Skeletal muscle satellite cell (primary cell): ENCODE data around the gene PCCA.

Experiments used
- H3K27me3 ChIP-seq: 2 replicates; pipeline ENCODE4 v1.7.0; 2013; ENCODE audit warnings: low read length; ENCODE audit not compliant: control insufficient read depth, insufficient read depth
- H3K36me3 ChIP-seq: 2 replicates; pipeline ENCODE4 v1.7.0; 2013; ENCODE audit warnings: mild to moderate bottlenecking, control low read depth, low read length; ENCODE audit not compliant: insufficient read depth
- H3K4me1 ChIP-seq: 2 replicates; pipeline ENCODE4 v1.7.0; 2013; ENCODE audit warnings: low read length; ENCODE audit not compliant: control insufficient read depth, insufficient read depth
- H3K4me2 ChIP-seq: 2 replicates; pipeline ENCODE4 v1.7.0; 2013; ENCODE audit warnings: mild to moderate bottlenecking, low read length
- H3K4me3 ChIP-seq: 2 replicates; pipeline ENCODE4 v1.7.0; 2013; ENCODE audit warnings: low read length
- H3K9ac ChIP-seq: 2 replicates; pipeline ENCODE4 v1.7.0; 2013; ENCODE audit warnings: mild to moderate bottlenecking, low read depth, low read length, moderate library complexity
- H3K9me3 ChIP-seq: replicated peaks from 2 replicates; pipeline ENCODE4 v1.7.0; 2013; ENCODE audit warnings: mild to moderate bottlenecking, control low read depth, low read length

PCCA gene

DNA sequence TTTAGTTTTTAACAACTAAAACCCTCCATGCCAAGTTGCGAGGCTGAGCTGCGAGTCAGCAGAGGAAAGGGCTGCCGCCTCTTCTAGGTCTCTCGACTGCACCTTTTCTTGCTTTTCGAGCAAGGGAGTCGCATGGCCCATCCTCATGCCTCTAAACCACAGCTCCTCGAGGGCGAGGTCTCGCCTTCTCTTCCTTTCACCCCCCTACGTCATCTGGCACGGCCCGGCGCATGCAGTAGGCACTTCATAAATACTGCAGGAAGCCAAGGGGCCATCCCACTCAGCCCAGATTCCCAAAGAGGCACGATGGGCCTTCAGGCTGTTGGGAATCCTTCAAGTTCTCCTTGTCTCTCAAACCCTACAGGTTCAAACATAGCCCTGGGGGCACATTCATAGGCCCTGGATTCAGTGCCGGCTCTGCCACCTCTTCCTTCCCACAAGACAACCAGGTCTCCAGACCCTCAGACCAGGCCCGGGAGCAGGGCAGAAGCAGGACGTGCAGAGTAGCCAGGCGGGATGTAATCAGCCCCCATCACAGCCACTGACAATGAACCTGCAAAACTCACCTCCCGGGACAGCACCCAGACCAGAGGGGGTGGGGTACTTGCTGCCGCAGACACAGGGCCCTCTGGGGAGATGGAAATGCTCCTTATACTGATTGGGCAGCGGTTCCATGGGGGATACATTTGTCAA, 458.0 kb downstream of the PCCA start:
- Histone ChIP-seq H3K4me1 (peaks cover 13% of the 10 kb centered on the region), H3K9me3 (no peaks in the 10 kb centered on the region), H3K4me2 (no peak overlapping the region), H3K4me3 (no peak overlapping the region), H3K36me3 (no peaks in the 10 kb centered on the region), H3K9ac (no peak overlapping the region), H3K27me3 (no peaks in the 10 kb centered on the region)

DNA sequence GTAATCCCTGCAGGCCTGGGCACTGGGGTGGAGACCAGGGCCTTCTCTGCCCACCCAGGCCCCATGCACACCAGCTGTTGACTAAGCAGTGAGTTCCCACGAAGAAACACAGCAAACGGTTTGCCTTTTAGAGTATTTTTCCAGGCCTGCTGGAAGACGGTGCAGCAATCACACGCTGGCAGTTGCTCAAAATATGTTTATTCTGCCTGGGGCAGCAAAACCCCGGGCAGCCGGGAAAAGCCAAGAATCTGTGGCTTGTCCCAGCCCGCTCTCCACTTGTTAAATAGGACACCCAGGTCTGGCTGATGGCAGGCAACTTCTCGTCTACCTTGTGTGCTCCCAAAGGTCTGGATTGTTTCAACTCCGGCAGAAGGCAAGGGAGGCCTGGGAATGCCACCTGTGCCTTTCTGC, 458.9 kb downstream of the PCCA start:
- Histone ChIP-seq H3K4me2 (no peak overlapping the region), H3K9ac (no peak overlapping the region), H3K27me3 (no peaks in the 10 kb centered on the region), H3K36me3 (no peaks in the 10 kb centered on the region), H3K4me1 (peaks cover 13% of the 10 kb centered on the region), H3K9me3 (no peaks in the 10 kb centered on the region), H3K4me3 (no peak overlapping the region)

DNA sequence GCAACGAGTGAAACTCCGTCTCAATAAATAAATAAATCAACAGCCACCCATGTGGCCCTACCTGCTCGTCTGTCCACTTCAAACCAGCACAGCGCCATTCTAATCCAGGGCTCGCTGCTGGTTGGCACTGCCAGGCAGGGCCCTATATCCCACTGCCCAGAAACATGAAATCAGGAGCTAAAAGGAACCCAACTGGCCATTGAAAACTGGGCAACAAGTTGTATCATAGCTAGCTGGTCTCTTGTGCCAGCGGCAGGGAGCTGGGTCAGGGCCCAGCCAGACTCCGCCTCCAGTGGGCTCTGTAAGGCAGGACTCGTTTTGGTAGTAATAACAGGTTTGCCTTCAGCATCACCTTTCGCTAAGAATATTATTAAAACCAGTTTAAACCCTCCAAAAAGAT, 460.4 kb downstream of the PCCA start:
- H3K27me3 ChIP-seq, result no peaks in the 10 kb centered on the region
- no peaks in the 10 kb centered on the region for H3K36me3 ChIP-seq
- H3K9me3 ChIP-seq, result no peaks in the 10 kb centered on the region
- H3K4me3 ChIP-seq, result no peak overlapping the region
- H3K4me2 ChIP-seq, result no peak overlapping the region
- H3K9ac ChIP-seq, result no peak overlapping the region
- H3K4me1 ChIP-seq, result peaks cover 13% of the 10 kb centered on the region

DNA sequence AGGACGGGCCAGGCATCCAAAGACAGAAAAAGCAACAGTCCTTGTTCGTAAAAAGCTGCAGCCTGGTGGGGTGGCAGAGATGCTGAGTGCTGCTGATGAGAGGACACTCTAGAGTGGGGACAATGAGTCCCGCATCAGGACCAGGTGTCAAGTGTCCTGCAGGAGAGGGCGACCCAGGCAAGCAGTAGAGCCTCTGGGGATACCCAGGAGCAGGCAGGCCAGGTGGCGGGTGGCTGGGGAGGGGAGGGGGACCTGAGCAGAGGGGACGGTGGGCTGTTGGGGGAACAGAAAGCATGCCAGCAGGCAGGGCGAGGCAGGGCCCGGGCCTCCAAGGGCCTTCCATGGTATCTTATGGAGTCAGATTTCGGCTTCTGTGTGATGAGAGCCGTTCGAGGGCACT, 463.9 kb downstream of the PCCA start:
- Histone ChIP-seq H3K9ac (no peak overlapping the region), H3K36me3 (no peaks in the 10 kb centered on the region), H3K4me2 (no peak overlapping the region), H3K4me3 (no peak overlapping the region), H3K4me1 (peaks cover 13% of the 10 kb centered on the region), H3K9me3 (no peaks in the 10 kb centered on the region), H3K27me3 (no peaks in the 10 kb centered on the region)

DNA sequence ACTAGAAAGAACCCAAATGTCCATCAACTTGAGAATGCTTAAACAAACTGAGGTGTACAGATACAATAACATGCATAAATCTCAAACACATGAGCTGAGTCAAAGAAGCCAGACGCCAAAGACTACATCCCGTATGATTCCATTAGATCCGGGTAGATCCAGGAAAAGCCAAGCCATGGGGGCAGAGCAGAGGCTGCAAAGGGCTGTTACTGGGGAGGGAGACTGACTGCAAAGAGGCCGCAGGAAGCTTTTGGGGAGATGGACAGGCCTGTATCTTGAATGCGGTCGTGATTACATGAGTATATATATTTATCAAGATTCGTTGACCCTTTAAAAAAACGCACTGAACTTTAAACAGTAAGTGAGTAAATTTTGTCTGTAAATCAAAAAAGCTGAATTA, 471.0 kb downstream of the PCCA start:
- H3K4me3 ChIP-seq, result no peak overlapping the region
- no peaks in the 10 kb centered on the region for H3K4me1 ChIP-seq
- no peaks in the 10 kb centered on the region for H3K27me3 ChIP-seq
- no peaks in the 10 kb centered on the region for H3K36me3 ChIP-seq
- H3K4me2 ChIP-seq, result no peak overlapping the region
- no peaks in the 10 kb centered on the region for H3K9me3 ChIP-seq
- no peak overlapping the region for H3K9ac ChIP-seq

DNA sequence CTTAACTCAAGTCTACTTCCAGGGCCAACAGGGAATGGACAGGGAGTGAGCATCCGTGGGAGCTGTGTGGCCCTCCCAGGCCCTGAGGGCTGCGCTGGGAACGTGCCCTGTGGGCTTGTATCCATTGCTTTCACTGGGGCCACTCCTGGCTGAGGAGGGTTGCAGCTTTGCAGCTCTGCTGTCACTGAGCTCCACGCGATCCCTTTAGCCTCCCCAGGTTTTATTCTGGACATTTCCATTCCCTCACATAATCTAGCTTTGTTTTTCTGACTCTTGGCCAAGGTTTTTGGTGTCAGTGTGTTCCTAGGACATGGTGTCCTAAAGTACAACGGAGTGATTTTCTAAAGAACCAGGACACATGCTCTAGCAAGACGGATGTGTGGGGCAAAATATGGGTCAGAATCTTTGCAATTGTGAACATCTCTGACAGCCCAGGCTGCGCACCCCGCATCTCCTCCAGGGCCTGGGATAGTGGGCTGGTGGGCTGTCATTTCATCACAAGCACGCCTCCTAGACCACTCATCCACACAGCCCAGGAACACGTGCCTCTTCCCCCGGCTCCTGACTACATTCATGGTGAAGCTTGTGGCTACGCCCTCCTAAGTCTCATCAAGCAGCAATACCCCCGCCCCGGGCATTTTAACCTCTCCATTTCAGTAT, 471.7 kb downstream of the PCCA start:
- no peak overlapping the region for H3K9ac ChIP-seq
- H3K4me1 ChIP-seq, result no peaks in the 10 kb centered on the region
- no peaks in the 10 kb centered on the region for H3K36me3 ChIP-seq
- no peak overlapping the region for H3K4me3 ChIP-seq
- no peak overlapping the region for H3K4me2 ChIP-seq
- H3K9me3 ChIP-seq, result no peaks in the 10 kb centered on the region
- no peaks in the 10 kb centered on the region for H3K27me3 ChIP-seq

DNA sequence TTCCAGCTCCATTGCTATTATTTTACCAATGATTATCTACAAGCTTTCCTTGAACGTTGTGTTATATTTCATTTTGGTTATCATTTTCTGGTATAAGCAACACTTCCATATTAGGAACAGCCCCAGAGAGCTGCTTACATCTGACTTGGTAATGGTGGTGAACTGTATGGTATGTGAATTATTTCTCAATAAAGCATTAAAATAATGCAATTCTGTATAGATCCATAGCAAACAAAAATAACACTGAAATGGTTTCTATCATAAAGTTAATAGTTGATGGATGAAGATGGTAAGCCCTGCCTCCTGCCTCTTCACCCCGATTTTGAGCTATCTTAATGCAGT, 472.2 kb downstream of the PCCA start:
- Histone ChIP-seq H3K27me3 (no peaks in the 10 kb centered on the region), H3K4me2 (no peak overlapping the region), H3K9me3 (no peaks in the 10 kb centered on the region), H3K9ac (no peak overlapping the region), H3K4me3 (no peak overlapping the region), H3K4me1 (no peaks in the 10 kb centered on the region), H3K36me3 (no peaks in the 10 kb centered on the region)

DNA sequence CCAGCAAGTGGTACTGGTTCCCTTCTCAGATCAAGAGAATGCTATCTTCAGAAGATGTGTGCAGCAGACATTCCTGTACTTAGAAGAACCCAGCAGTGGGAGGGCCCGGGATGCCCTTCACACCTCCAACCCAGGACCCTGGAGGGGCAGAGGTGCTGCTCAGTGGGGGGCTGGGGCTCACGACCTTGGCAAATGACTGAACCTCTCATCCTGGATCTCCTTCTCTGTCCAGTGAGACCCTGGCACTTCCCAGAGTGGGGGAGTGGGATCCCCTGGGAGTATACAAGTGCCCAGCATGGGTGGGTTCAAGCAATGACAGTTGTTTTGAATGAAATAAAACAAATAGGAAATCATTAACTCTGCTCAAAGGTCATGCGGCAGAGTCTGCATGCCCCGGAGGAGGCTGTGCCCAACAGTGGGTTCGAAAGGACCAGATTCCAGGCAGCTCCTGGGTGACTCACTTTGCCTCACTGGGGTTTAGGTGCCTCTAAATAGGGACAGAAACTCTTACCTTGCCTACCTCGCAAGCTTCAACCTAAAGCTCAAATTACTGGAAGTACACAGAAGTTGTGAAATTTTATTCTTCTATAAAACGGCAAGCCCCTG, 472.8 kb downstream of the PCCA start:
- Histone ChIP-seq H3K36me3 (no peaks in the 10 kb centered on the region), H3K9me3 (no peaks in the 10 kb centered on the region), H3K4me3 (no peak overlapping the region), H3K4me2 (no peak overlapping the region), H3K9ac (no peak overlapping the region), H3K27me3 (no peaks in the 10 kb centered on the region), H3K4me1 (no peaks in the 10 kb centered on the region)

DNA sequence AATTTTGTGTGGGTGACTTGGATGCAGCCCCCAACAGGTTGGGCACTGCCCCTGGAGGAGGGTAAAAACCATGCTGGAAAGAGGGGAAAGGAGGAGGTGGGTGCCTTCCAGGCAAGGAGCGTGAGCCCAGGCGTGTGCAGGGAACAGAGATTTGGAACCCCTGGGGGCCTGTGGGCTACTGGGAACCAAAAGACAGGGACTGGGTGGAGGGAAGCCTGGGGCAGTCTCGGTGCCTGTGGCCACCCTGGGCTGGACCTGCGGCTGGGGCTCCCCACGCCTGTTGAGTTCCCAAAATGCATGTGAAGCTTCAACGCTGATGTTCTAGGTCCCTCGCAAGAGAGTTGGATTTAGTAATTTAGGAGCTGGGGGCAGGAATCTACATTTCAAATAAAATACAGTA, 474.9 kb downstream of the PCCA start:
- H3K4me2 ChIP-seq, result no peak overlapping the region
- no peak overlapping the region for H3K9ac ChIP-seq
- H3K27me3 ChIP-seq, result no peaks in the 10 kb centered on the region
- no peaks in the 10 kb centered on the region for H3K36me3 ChIP-seq
- H3K4me1 ChIP-seq, result no peaks in the 10 kb centered on the region
- H3K4me3 ChIP-seq, result no peak overlapping the region
- H3K9me3 ChIP-seq, result no peaks in the 10 kb centered on the region

DNA sequence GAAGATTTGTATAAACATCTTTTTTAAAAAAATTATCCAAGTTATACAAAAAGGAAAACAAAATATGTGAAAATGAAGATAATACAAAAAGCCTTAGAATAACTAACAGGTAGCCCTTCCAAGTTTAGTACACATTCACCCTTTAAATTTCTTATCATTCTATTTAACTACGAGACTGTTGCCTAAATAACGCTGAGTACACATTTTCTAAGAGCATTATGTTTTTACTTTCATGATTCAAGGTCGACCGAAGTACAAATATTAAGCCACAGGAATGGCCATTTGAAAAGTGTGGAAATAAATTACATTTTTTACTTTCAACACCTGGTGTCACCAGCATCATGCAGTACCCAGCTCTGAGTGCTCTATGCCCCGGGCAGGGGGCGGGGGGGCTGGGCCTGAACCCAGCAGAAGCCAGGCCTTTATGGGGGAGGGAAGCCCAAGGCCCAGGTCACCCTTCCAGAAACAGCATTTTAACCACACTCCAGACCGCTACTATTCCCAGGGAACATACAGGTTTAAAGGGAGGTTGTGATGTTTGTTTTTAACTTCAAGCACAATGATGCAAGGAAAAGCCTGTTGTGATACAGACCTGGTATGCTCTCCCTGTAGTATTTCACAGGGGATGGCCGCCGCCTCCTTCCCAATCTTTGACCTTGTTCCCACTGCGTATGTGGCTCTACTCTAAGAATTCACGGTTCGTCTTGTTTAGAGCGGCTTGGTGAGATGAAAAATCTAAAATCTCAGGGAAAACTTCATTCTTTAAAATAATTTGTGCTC, 475.7 kb downstream of the PCCA start:
- Histone ChIP-seq H3K4me1 (no peaks in the 10 kb centered on the region), H3K36me3 (no peaks in the 10 kb centered on the region), H3K9ac (no peak overlapping the region), H3K27me3 (no peaks in the 10 kb centered on the region), H3K4me2 (no peak overlapping the region), H3K4me3 (no peak overlapping the region), H3K9me3 (no peaks in the 10 kb centered on the region)

DNA sequence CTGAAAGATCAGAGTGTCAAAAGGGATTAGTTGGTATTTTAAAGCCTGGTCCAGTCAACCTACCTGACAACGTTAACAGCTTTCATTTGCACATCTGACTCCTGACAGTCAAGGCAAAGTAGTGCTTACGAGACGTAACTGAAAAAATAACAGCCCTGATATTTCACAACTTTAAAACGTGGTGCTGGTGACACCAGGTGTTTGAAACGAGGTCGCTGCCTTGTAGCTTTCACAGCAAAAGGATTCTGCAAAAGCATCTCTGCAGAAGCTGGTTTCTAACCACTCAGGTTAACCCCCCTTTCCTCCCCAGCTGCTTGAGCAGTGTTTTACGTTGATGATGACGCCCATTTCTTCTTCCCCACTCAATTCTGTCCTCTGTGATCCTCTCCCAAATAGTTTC, 476.4 kb downstream of the PCCA start:
- Histone ChIP-seq H3K9me3 (no peaks in the 10 kb centered on the region), H3K4me2 (no peak overlapping the region), H3K4me1 (no peaks in the 10 kb centered on the region), H3K9ac (no peak overlapping the region), H3K36me3 (no peaks in the 10 kb centered on the region), H3K27me3 (no peaks in the 10 kb centered on the region), H3K4me3 (no peak overlapping the region)
